HG03432 (cell line): Measurements from ENCODE around the gene MINK1.
"Not testable (repeated sequence)": the region's sequence is repeated elsewhere in the genome, so short reads cannot be mapped to it uniquely, and the experiment has no call there.

Source experiments
- ATAC-seq: cut with Tn5 transposase; IDR thresholded peaks from one replicate; pipeline ENCODE4 v1.9.1; 2021; ENCODE audit warnings: mild to moderate bottlenecking, moderate library complexity; ENCODE audit not compliant: unreplicated experiment

Gene MINK1

GRCh38 chr17:4920351-4921048 lies 87.4 kb downstream of the MINK1 start:
- no peak for ATAC-seq

GRCh38 chr17:4921320-4921719 lies 88.2 kb downstream of the MINK1 start:
- ATAC-seq = no peak

GRCh38 chr17:4926577-4927335 lies 93.6 kb downstream of the MINK1 start:
- not testable (repeated sequence) for ATAC-seq

GRCh38 chr17:4928881-4929280 lies 95.7 kb downstream of the MINK1 start:
- no peak for ATAC-seq

- no peak for ATAC-seq
Measured at GRCh38 chr17:4931963-4932362, 98.8 kb downstream of the MINK1 start, which contains the start of gene GP1BA. TSS of gene GP1BA (plus strand) at chr17:4932277. CDS start at chr17:4932605, 328 bp downstream.

- ATAC-seq = no peak
Measured at GRCh38 chr17:4932756-4933155, 99.6 kb downstream of the MINK1 start.

- ATAC-seq = no peak
Measured at GRCh38 chr17:4933646-4934045, 100.5 kb downstream of the MINK1 start.

- ATAC-seq = no peak
Measured at GRCh38 chr17:4934173-4934979, 101.2 kb downstream of the MINK1 start.

- ATAC-seq = no peak
Measured at GRCh38 chr17:4935650-4936049, 102.5 kb downstream of the MINK1 start.

GRCh38 chr17:4936436-4936835 lies 103.3 kb downstream of the MINK1 start:
- no peak for ATAC-seq

- no peak for ATAC-seq
Measured at GRCh38 chr17:4937553-4937952, 104.4 kb downstream of the MINK1 start.

GRCh38 chr17:4938069-4938491 lies 104.9 kb downstream of the MINK1 start:
- ATAC-seq = no peak

GRCh38 chr17:4938688-4939545 lies 105.8 kb downstream of the MINK1 start:
- ATAC-seq = no peak

GRCh38 chr17:4939546-4939795 lies 106.3 kb downstream of the MINK1 start:
- ATAC-seq = peak; percentile 13

GRCh38 chr17:4939796-4940554 lies 106.8 kb downstream of the MINK1 start, which contains the start of the genes RNF167 and SLC25A11:
TSS of gene RNF167 (plus strand) at chr17:4940268. CDS start at chr17:4940910, 642 bp downstream.
TSS of gene SLC25A11 (minus strand) at chr17:4940046. CDS start at chr17:4939910, 136 bp downstream.
- peak; percentile 77 for ATAC-seq

GRCh38 chr17:4940555-4941318 lies 107.6 kb downstream of the MINK1 start:
- no peak for ATAC-seq

GRCh38 chr17:4941319-4941610 lies 108.1 kb downstream of the MINK1 start:
- ATAC-seq = no peak

GRCh38 chr17:4942760-4943508 lies 109.8 kb downstream of the MINK1 start:
- ATAC-seq = no peak

- ATAC-seq = no peak
Measured at GRCh38 chr17:4944163-4944553, 111.0 kb downstream of the MINK1 start.
